HG02943 (cell line): ENCODE measurements around the gene ZNF189.
A peak's percentile ranks its signal among the peaks of the same experiment; 100 is the strongest.
"Not testable (repeated sequence)": the region's sequence is repeated elsewhere in the genome, so short reads cannot be mapped to it uniquely, and the experiment has no call there.

Source experiments
- ATAC-seq: cut with Tn5 transposase; IDR thresholded peaks from one replicate; pipeline ENCODE4 v1.9.1; 2021; ENCODE audit warnings: mild to moderate bottlenecking, low read depth, moderate library complexity; ENCODE audit not compliant: unreplicated experiment

Gene ZNF189

DNA sequence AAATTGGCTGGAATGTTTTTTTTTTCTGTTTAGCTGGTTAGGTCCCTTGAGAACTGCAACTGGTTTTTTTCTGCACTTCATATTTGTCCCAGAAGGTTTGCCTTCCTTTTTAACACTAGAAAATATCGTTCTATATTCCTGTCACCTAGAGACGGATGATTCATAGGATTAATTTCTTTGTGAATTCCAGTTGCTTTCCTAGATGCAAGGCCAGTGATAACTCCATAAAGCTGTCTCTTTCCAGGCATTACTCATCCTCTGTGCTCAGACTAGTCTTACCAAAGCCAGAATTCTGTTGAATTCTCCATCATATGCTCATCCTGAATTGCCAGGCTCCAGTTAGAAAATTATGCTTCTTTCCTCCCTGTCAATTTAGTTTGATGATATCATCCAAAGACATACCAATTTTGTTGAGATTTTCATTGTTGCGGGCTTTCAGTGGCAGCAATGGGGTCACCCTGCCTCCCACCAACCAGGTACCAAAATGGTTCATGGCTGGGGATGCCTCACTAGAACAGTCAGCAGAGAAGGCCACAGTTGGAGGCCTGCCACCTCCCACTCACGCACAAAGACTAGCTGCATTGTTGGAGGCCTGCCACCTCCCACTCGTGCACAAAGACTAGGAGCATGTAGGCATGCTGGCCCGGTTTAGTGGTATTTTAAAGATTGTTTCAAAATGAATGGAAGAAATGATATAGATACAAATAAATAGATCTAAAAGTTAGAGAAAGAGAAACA, 22.4 kb upstream of the ZNF189 start:
- ATAC-seq, result no peak

GRCh38 chr9:101380295-101380694, 18.4 kb upstream of the ZNF189 start:
- no peak for ATAC-seq

- ATAC-seq, result no peak
Observed at GRCh38 chr9:101381118-101381517, 17.5 kb upstream of the ZNF189 start.

- ATAC-seq, result no peak
Observed at GRCh38 chr9:101381833-101382342, 16.8 kb upstream of the ZNF189 start.

DNA sequence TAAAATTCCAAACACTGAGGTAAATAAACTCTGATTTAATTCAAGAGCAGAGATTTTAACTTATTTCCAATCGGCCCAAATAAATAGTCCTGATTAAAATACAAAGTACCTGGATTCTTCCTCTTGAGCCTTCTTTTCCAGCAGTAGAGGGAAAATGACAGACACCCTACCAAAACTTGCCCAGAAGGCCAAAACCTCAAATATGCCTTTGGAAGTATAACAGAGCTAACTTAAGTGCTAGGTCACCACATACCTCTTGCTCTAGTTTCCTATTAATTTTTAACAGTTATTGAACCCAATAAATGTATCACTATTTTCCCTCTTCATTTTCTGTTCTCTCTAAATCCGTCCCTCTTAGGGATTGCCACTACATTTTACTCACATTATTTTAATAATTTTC, 15.3 kb upstream of the ZNF189 start:
- no peak for ATAC-seq

DNA sequence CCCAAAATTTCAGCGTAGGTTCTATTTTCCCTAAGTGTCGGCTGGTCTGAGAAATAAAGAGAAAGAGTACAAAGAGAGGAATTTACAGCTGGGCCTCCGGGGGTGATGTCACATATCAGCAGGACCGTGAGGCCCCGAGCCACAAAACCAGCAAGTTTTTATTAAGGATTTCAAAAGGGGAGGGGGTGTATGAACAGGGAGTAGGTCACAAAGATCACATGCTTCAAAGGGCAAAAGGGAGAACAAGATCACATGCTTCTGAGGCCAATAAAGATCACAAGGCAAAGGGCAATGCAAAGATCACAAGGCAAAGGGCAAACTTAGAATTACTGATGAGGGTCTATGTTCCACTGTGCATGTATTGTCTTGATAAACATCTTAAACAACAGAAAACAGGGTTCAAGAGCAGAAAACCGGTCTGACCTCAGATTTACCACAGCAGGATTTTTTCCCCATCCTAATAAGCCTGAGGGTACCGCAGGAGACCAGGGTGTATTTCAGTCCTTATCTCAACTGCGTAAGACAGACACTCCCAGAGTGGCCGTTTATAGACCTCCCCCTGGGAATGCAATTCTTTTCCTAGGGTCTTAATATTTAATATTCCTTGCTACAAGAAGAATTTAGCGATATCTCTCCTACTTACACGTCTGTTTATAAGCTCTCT, 13.6 kb upstream of the ZNF189 start, which contains the start of gene BAAT:
BAAT (minus strand) TSS at position 134 of the 664 bp plus-strand sequence. CDS start 13,602 bp downstream, outside the sequence.
- ATAC-seq, result not testable (repeated sequence)

DNA sequence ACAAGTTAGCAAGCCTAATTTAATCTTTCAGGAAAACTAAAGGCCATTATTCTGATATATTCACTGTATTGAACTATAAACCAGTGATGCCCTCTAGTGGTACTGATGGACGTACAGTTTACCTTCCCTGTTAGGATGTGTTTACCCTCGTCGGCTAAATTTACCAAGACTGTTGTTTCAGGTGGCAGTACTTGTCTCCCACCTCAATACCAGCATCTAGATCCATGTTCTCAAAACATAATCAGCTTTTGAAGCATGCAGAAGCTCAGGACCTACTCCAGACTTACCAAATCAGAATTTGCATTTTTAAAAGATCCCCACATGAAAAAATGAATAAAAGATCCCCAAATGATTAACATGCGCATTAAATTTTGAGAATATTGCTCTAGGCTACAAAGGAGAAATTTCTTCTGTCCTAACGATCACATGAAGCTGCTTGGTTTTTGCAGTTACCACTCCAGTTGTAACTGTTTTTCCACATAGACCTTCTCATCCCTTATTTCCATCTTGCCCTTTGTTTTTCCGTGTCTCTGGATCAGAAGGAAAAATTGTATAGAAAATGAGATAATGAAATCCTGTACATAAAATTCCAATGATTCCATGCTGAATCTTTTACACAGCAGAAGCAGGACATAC, 10.7 kb upstream of the ZNF189 start:
- no peak for ATAC-seq

GRCh38 chr9:101388507-101388993, 10.1 kb upstream of the ZNF189 start:
- ATAC-seq, result no peak

- no peak for ATAC-seq
Observed at GRCh38 chr9:101393135-101393534, 5.5 kb upstream of the ZNF189 start.

DNA sequence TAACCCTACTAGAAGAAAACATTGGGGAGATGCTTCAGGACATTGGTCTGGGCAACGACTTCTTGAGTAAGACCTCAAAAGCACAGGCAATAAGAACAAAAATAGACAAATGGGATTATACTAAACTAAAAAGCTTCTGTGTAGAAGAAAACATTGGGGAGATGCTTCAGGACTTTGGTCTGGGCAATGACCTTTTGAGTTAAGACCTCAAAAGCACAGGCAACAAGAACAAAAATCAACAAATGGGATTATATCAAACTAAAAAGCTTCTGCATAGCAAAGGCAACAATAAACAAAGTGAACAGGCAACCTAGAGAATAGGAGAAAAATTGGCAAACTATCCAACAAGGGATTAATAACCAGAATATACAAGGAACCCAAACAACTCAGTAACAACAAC, 4.0 kb upstream of the ZNF189 start:
- ATAC-seq, result no peak

DNA sequence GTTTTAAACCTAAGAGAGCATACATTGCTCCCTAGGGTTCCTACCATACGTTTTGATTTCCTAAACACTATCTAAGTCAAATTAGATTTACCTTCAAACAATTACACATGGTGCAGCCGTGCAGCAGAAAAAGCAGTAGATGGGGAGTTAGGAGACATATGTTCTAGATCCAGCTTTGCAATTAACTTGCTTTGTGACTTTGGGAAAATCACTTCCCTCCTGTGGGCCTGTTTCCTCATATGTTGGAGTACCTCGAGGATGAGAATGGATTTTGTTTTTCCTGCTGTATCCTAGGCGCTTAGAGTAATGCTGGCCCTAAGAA, 944 bp upstream of the ZNF189 start:
- no peak for ATAC-seq

GRCh38 chr9:101398930-101399642, 435 bp downstream of the ZNF189 start:
- ATAC-seq, result peak; percentile 16

- no peak for ATAC-seq
Observed at GRCh38 chr9:101399643-101399970, 956 bp downstream of the ZNF189 start.

GRCh38 chr9:101400120-101400519, 1.5 kb downstream of the ZNF189 start:
- ATAC-seq, result no peak

GRCh38 chr9:101403516-101404285, 5.0 kb downstream of the ZNF189 start:
- no peak for ATAC-seq

GRCh38 chr9:101408374-101409078, 9.9 kb downstream of the ZNF189 start:
- ATAC-seq, result no peak

- ATAC-seq, result no peak
Observed at GRCh38 chr9:101409079-101409477, 10.4 kb downstream of the ZNF189 start.

DNA sequence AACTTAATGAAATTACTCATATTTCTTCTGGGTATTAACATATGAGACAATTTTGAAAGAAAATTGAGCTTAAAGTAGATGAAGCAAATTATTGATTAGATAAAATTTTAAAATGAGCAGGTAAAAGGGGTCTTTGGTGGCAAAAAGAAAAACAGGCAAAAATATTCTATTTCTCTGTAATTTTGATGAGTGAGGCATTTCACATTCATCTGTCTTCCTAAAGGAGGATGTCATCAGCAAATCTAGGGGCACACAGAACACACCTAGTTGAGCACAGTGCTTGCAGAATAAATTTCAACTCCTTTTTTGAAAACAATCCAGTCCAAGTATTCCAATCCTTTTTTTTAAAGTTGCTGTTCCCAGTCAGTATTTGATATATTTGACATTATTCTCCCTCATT, 16.2 kb downstream of the ZNF189 start:
- ATAC-seq, result no peak

GRCh38 chr9:101415578-101415977, 16.9 kb downstream of the ZNF189 start:
- no peak for ATAC-seq

GRCh38 chr9:101417389-101417788, 18.7 kb downstream of the ZNF189 start:
- no peak for ATAC-seq
